Neural crest cell (in vitro differentiated cells): Measurements from ENCODE around the gene RPP14. TPM values are rescaled to one million over a fixed set of nuclear protein-coding genes. Genes with fewer than 3 reads are reported as not detected.

Experiments used
- DNase-seq: peaks from one replicate; pipeline ENCODE4 v3.0.0; 2021; ENCODE audit warnings: low read depth, mixed read lengths, low spot score
- H3K27ac Mint-ChIP-seq: one replicate; pipeline ENCODE4 v1.8.0; 2021; ENCODE audit warnings: mild to moderate bottlenecking, mixed read lengths; ENCODE audit not compliant: unreplicated experiment
- H3K27me3 Mint-ChIP-seq: 2 replicates; pipeline ENCODE4 v1.8.0; 2021; ENCODE audit warnings: low read depth, mild to moderate bottlenecking, mixed read lengths
- H3K36me3 Mint-ChIP-seq: 2 replicates; pipeline ENCODE4 v1.8.0; 2021; ENCODE audit warnings: low read depth, mild to moderate bottlenecking, mixed read lengths
- H3K4me1 Mint-ChIP-seq: 2 replicates; pipeline ENCODE4 v1.8.0; 2021; ENCODE audit warnings: mixed read lengths
- H3K4me3 Mint-ChIP-seq: one replicate; pipeline ENCODE4 v1.8.0; 2021; ENCODE audit warnings: mild to moderate bottlenecking, mixed read lengths
- H3K9me3 Mint-ChIP-seq: 2 replicates; pipeline ENCODE4 v1.8.0; 2021; ENCODE audit warnings: mixed read lengths
- total RNA-seq: library from RNA; stranded (reverse); gene quantifications from 2 replicates; pipeline ENCODE4 v1.2.1, GENCODE V29; 2021
- TF ChIP-seq, protein P1 (sequence below): fragments of 200-600 bp; sonication (generic); conservative IDR thresholded peaks from 2 replicates; pipeline ENCODE4 v1.5.0; 2021; ENCODE audit warnings: antibody characterized with exemption, mild to moderate bottlenecking

RPP14 gene
- total RNA-seq, 1 donor from 2014 or later = 29.9 TPM

DNA sequence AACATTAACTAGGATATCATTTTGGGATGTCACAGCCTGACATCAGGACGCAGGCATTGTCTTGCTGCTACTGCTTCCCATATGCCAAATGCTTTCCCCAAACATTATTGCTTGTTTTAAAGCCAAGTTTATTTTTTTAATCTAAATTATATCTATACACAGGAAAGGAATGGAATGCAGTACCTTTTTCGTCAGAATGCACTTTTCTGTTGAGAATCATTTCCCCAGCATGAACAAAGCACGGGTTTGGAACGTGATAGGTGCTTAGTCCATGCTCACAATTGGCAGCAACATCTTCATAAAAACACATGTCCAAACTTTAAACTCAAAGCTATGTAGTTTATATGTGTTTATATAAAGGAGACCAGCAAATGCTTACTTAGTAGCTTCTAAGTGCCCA lies 52.8 kb downstream of the RPP14 start:
- TF ChIP-seq, protein P1, sequence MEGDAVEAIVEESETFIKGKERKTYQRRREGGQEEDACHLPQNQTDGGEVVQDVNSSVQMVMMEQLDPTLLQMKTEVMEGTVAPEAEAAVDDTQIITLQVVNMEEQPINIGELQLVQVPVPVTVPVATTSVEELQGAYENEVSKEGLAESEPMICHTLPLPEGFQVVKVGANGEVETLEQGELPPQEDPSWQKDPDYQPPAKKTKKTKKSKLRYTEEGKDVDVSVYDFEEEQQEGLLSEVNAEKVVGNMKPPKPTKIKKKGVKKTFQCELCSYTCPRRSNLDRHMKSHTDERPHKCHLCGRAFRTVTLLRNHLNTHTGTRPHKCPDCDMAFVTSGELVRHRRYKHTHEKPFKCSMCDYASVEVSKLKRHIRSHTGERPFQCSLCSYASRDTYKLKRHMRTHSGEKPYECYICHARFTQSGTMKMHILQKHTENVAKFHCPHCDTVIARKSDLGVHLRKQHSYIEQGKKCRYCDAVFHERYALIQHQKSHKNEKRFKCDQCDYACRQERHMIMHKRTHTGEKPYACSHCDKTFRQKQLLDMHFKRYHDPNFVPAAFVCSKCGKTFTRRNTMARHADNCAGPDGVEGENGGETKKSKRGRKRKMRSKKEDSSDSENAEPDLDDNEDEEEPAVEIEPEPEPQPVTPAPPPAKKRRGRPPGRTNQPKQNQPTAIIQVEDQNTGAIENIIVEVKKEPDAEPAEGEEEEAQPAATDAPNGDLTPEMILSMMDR = no peak
- Mint-ChIP-seq H3K9me3 (no peaks in the 10 kb centered on the region), H3K27ac (no peak overlapping the region), H3K4me3 (no peak overlapping the region), H3K36me3 (no peaks in the 10 kb centered on the region), H3K27me3 (no peaks in the 10 kb centered on the region), H3K4me1 (no peaks in the 10 kb centered on the region)
- no peak for DNase-seq

GRCh38 chr3:58359621-58360020 lies 53.6 kb downstream of the RPP14 start:
- TF ChIP-seq, protein P1 = no peak
- no peaks in the 10 kb centered on the region for H3K9me3 Mint-ChIP-seq
- H3K27me3 Mint-ChIP-seq = no peaks in the 10 kb centered on the region
- H3K27ac Mint-ChIP-seq = no peak overlapping the region
- no peak for DNase-seq
- H3K4me3 Mint-ChIP-seq = no peak overlapping the region
- H3K36me3 Mint-ChIP-seq = no peaks in the 10 kb centered on the region
- no peaks in the 10 kb centered on the region for H3K4me1 Mint-ChIP-seq

GRCh38 chr3:58361866-58362265 lies 55.8 kb downstream of the RPP14 start:
- Mint-ChIP-seq H3K27me3 (no peaks in the 10 kb centered on the region), H3K27ac (no peak overlapping the region), H3K4me3 (no peak overlapping the region), H3K4me1 (no peaks in the 10 kb centered on the region), H3K9me3 (peaks cover 2% of the 10 kb centered on the region), H3K36me3 (no peaks in the 10 kb centered on the region)
- no peak for DNase-seq
- TF ChIP-seq, protein P1 = no peak

GRCh38 chr3:58366699-58367098 lies 60.7 kb downstream of the RPP14 start:
- peaks cover 3% of the 10 kb centered on the region for H3K9me3 Mint-ChIP-seq
- H3K4me1 Mint-ChIP-seq = no peaks in the 10 kb centered on the region
- TF ChIP-seq, protein P1 = no peak
- no peaks in the 10 kb centered on the region for H3K27me3 Mint-ChIP-seq
- no peak for DNase-seq
- H3K4me3 Mint-ChIP-seq = no peak overlapping the region
- H3K36me3 Mint-ChIP-seq = no peaks in the 10 kb centered on the region
- no peak overlapping the region for H3K27ac Mint-ChIP-seq

DNA sequence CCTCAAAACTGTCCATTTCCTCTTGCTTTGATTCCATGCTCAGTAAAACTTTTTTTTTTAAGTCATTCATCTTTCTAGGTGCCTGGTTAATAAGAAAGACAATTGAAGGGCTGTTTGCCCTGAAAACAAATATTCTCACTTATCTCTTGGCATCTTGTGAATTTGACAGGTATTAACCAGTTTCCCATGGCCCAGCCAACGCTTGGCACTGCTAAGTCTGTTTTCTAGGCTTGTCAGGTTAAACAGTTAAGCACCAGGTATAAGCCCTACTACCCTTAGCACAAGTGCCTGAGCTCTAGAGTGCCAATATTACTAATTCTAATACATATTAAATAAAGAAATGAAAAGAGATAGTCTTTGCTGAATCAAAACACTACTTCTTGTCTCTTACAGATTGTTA lies 63.0 kb downstream of the RPP14 start:
- no peak for DNase-seq
- Mint-ChIP-seq H3K4me1 (no peaks in the 10 kb centered on the region), H3K27ac (no peak overlapping the region), H3K36me3 (no peaks in the 10 kb centered on the region), H3K4me3 (no peak overlapping the region), H3K9me3 (peaks cover 3% of the 10 kb centered on the region), H3K27me3 (no peaks in the 10 kb centered on the region)
- TF ChIP-seq, protein P1 = no peak

Other genes with a start within 250 kb of the RPP14 start
- gene DNASE1L3, start 95.3 kb upstream of the RPP14 start, total RNA-seq = not detected in 2 replicates
- 5.5 and 7.3 TPM in 2 replicates for gene ABHD6, start 68.5 kb upstream of the RPP14 start, total RNA-seq
- gene HTD2, start 275 bp downstream of the RPP14 start, total RNA-seq = 10.9 and 11.3 TPM in 2 replicates
- gene PXK, start 26.6 kb downstream of the RPP14 start, total RNA-seq = 5.4 and 6.1 TPM in 2 replicates
- gene PDHB, start 127.6 kb downstream of the RPP14 start, total RNA-seq = 63.5 and 71.4 TPM in 2 replicates
- 13.5 and 18.2 TPM in 2 replicates for gene KCTD6, start 185.9 kb downstream of the RPP14 start, total RNA-seq
- gene ACOX2, start 230.9 kb downstream of the RPP14 start, total RNA-seq = 0.98 and 1.0 TPM in 2 replicates